Measurements from ENCODE around the gene DGLUCY.

DGLUCY gene

GRCh38 chr14:91238085-91238484 is 124.2 kb downstream of the DGLUCY start:
- Histone ChIP-seq H3K27ac (ENCODE audit: low read length, poor library complexity, severe bottlenecking) (no peak overlapping the region), H3K36me3 (ENCODE audit: control insufficient read depth in 1 of 2, insufficient read depth in 2 of 2, low read depth in 1 of 2, low read length in 2 of 2) (peaks cover 15 to 39% of the 10 kb centered on the region in 2 experiments), H2BK12ac (ENCODE audit: low read length in 2 of 2) (no peak overlapping the region), H3K4me3 (ENCODE audit: insufficient read depth in 1 of 2, low read depth in 1 of 2, low read length in 2 of 2) (no peak overlapping the region), H3K18ac (ENCODE audit: low read depth in 1 of 2, low read length in 2 of 2) (no peak overlapping the region), H3K4me1 (ENCODE audit: control insufficient read depth, insufficient read depth, low read depth, low read length) (peaks cover 7% of the 10 kb centered on the region), H3K23ac (ENCODE audit: low read length in 2 of 2) (no peak overlapping the region), H2AFZ (ENCODE audit: low read depth, low read length) (no peak overlapping the region), H4K91ac (ENCODE audit: low read length) (no peak overlapping the region), H3K9me3 (ENCODE audit: control insufficient read depth, low read length) (no peaks in the 10 kb centered on the region), H3K9ac (ENCODE audit: low read length) (no peak overlapping the region), H3K4me2 (ENCODE audit: low read length, poor library complexity, severe bottlenecking) (no peak overlapping the region), H2BK120ac (ENCODE audit: low read depth, low read length) (no peak overlapping the region), H2BK5ac (ENCODE audit: low read depth, low read length, poor library complexity, severe bottlenecking) (no peak overlapping the region), H2BK15ac (ENCODE audit: low read depth, poor library complexity, severe bottlenecking) (no peak overlapping the region), H3K14ac (ENCODE audit: low read length in 2 of 2) (no peak overlapping the region), H2AK5ac (ENCODE audit: low read length, severe bottlenecking) (no peak overlapping the region), H3K79me1 (replicated peaks; ENCODE audit: low read length, poor library complexity, severe bottlenecking) (peaks cover 5% of the 10 kb centered on the region), H3K27me3 (ENCODE audit: control insufficient read depth in 1 of 2, insufficient read depth in 1 of 2, low read length in 2 of 2) (no peaks in the 10 kb centered on the region), H3K4ac (ENCODE audit: low read depth in 1 of 2, low read length in 2 of 2) (no peak overlapping the region), H4K8ac (ENCODE audit: low read length) (no peak overlapping the region)
- DNase-seq, result no peak
- WGBS, result 98% methylated on average over 2 of the region's 4 CpGs

- H3K4me2 ChIP-seq (ENCODE audit: low read length, poor library complexity, severe bottlenecking), result no peak overlapping the region
- H3K18ac ChIP-seq (ENCODE audit: low read depth in 1 of 2, low read length in 2 of 2), result no peak overlapping the region
- H3K79me1 ChIP-seq (replicated peaks; ENCODE audit: low read length, poor library complexity, severe bottlenecking), result peaks cover 5% of the 10 kb centered on the region
- WGBS, result 96% methylated on average over 6 of the region's 8 CpGs
- H2BK12ac ChIP-seq (ENCODE audit: low read length in 2 of 2), result no peak overlapping the region
- H2BK5ac ChIP-seq (ENCODE audit: low read depth, low read length, poor library complexity, severe bottlenecking), result no peak overlapping the region
- H3K23ac ChIP-seq (ENCODE audit: low read length in 2 of 2), result no peak overlapping the region
- H3K27ac ChIP-seq (ENCODE audit: low read length, poor library complexity, severe bottlenecking), result no peak overlapping the region
- H2BK120ac ChIP-seq (ENCODE audit: low read depth, low read length), result no peak overlapping the region
- DNase-seq, result no peak
- no peak overlapping the region for H2BK15ac ChIP-seq (ENCODE audit: low read depth, poor library complexity, severe bottlenecking)
- no peak overlapping the region for H3K14ac ChIP-seq (ENCODE audit: low read length in 2 of 2)
- H2AFZ ChIP-seq (ENCODE audit: low read depth, low read length), result no peak overlapping the region
- no peaks in the 10 kb centered on the region for H3K27me3 ChIP-seq (ENCODE audit: control insufficient read depth in 1 of 2, insufficient read depth in 1 of 2, low read length in 2 of 2)
- H3K4ac ChIP-seq (ENCODE audit: low read depth in 1 of 2, low read length in 2 of 2), result no peak overlapping the region
- H3K9me3 ChIP-seq (ENCODE audit: control insufficient read depth, low read length), result no peaks in the 10 kb centered on the region
- no peak overlapping the region for H4K91ac ChIP-seq (ENCODE audit: low read length)
- peaks cover 10% of the 10 kb centered on the region for H3K4me1 ChIP-seq (ENCODE audit: control insufficient read depth, insufficient read depth, low read depth, low read length)
- no peak overlapping the region for H3K9ac ChIP-seq (ENCODE audit: low read length)
- no peak overlapping the region for H3K4me3 ChIP-seq (ENCODE audit: insufficient read depth in 1 of 2, low read depth in 1 of 2, low read length in 2 of 2)
- H2AK5ac ChIP-seq (ENCODE audit: low read length, severe bottlenecking), result no peak overlapping the region
- peaks cover 12 to 33% of the 10 kb centered on the region in 2 experiments for H3K36me3 ChIP-seq (ENCODE audit: control insufficient read depth in 1 of 2, insufficient read depth in 2 of 2, low read depth in 1 of 2, low read length in 2 of 2)
- H4K8ac ChIP-seq (ENCODE audit: low read length), result no peak overlapping the region
Observed at GRCh38 chr14:91238661-91239060, 124.8 kb downstream of the DGLUCY start.

- no peak overlapping the region for H2BK5ac ChIP-seq (ENCODE audit: low read depth, low read length, poor library complexity, severe bottlenecking)
- H3K14ac ChIP-seq (ENCODE audit: low read length in 2 of 2), result no peak overlapping the region
- H4K8ac ChIP-seq (ENCODE audit: low read length), result no peak overlapping the region
- H4K91ac ChIP-seq (ENCODE audit: low read length), result no peak overlapping the region
- no peak overlapping the region for H3K4me2 ChIP-seq (ENCODE audit: low read length, poor library complexity, severe bottlenecking)
- H3K4ac ChIP-seq (ENCODE audit: low read depth in 1 of 2, low read length in 2 of 2), result no peak overlapping the region
- no peaks in the 10 kb centered on the region for H3K9me3 ChIP-seq (ENCODE audit: control insufficient read depth, low read length)
- 86% methylated on average over 7 of the region's 7 CpGs for WGBS
- H2BK15ac ChIP-seq (ENCODE audit: low read depth, poor library complexity, severe bottlenecking), result no peak overlapping the region
- no peak overlapping the region for H2BK120ac ChIP-seq (ENCODE audit: low read depth, low read length)
- no peak overlapping the region for H3K23ac ChIP-seq (ENCODE audit: low read length in 2 of 2)
- H3K18ac ChIP-seq (ENCODE audit: low read depth in 1 of 2, low read length in 2 of 2), result no peak overlapping the region
- H3K9ac ChIP-seq (ENCODE audit: low read length), result no peak overlapping the region
- peak overlapping the region in 1 of 2 experiments; percentile 67 for H3K4me3 ChIP-seq (ENCODE audit: insufficient read depth in 1 of 2, low read depth in 1 of 2, low read length in 2 of 2)
- peak overlapping the region; percentile 39 for H2AK5ac ChIP-seq (ENCODE audit: low read length, severe bottlenecking)
- H3K79me1 ChIP-seq (replicated peaks; ENCODE audit: low read length, poor library complexity, severe bottlenecking), result peaks cover 5% of the 10 kb centered on the region
- H2BK12ac ChIP-seq (ENCODE audit: low read length in 2 of 2), result no peak overlapping the region
- H3K4me1 ChIP-seq (ENCODE audit: control insufficient read depth, insufficient read depth, low read depth, low read length), result peaks cover 31% of the 10 kb centered on the region
- H3K36me3 ChIP-seq (ENCODE audit: control insufficient read depth in 1 of 2, insufficient read depth in 2 of 2, low read depth in 1 of 2, low read length in 2 of 2), result peaks cover 0 to 11% of the 10 kb centered on the region in 2 experiments
- H3K27ac ChIP-seq (ENCODE audit: low read length, poor library complexity, severe bottlenecking), result no peak overlapping the region
- no peaks in the 10 kb centered on the region for H3K27me3 ChIP-seq (ENCODE audit: control insufficient read depth in 1 of 2, insufficient read depth in 1 of 2, low read length in 2 of 2)
- DNase-seq, result no peak
- H2AFZ ChIP-seq (ENCODE audit: low read depth, low read length), result no peak overlapping the region
Observed at GRCh38 chr14:91241863-91242262, 128.0 kb downstream of the DGLUCY start.

- Histone ChIP-seq H2BK120ac (ENCODE audit: low read depth, low read length) (no peak overlapping the region), H3K79me1 (replicated peaks; ENCODE audit: low read length, poor library complexity, severe bottlenecking) (peaks cover 5% of the 10 kb centered on the region), H3K4me3 (ENCODE audit: insufficient read depth in 1 of 2, low read depth in 1 of 2, low read length in 2 of 2) (peak overlapping the region in 1 of 2 experiments; percentile 84), H3K36me3 (ENCODE audit: control insufficient read depth in 1 of 2, insufficient read depth in 2 of 2, low read depth in 1 of 2, low read length in 2 of 2) (peaks cover 0 to 11% of the 10 kb centered on the region in 2 experiments), H3K9ac (ENCODE audit: low read length) (peak overlapping the region; percentile 90), H4K8ac (ENCODE audit: low read length) (no peak overlapping the region), H3K4me1 (ENCODE audit: control insufficient read depth, insufficient read depth, low read depth, low read length) (peaks cover 26% of the 10 kb centered on the region), H3K18ac (ENCODE audit: low read depth in 1 of 2, low read length in 2 of 2) (no peak overlapping the region), H3K4me2 (ENCODE audit: low read length, poor library complexity, severe bottlenecking) (no peak overlapping the region), H2AFZ (ENCODE audit: low read depth, low read length) (no peak overlapping the region), H3K9me3 (ENCODE audit: control insufficient read depth, low read length) (no peaks in the 10 kb centered on the region), H3K23ac (ENCODE audit: low read length in 2 of 2) (no peak overlapping the region), H2BK12ac (ENCODE audit: low read length in 2 of 2) (no peak overlapping the region), H2BK15ac (ENCODE audit: low read depth, poor library complexity, severe bottlenecking) (no peak overlapping the region), H3K27ac (ENCODE audit: low read length, poor library complexity, severe bottlenecking) (no peak overlapping the region), H3K14ac (ENCODE audit: low read length in 2 of 2) (no peak overlapping the region), H4K91ac (ENCODE audit: low read length) (no peak overlapping the region), H3K27me3 (ENCODE audit: control insufficient read depth in 1 of 2, insufficient read depth in 1 of 2, low read length in 2 of 2) (no peaks in the 10 kb centered on the region), H2AK5ac (ENCODE audit: low read length, severe bottlenecking) (peak overlapping the region; percentile 35), H3K4ac (ENCODE audit: low read depth in 1 of 2, low read length in 2 of 2) (no peak overlapping the region), H2BK5ac (ENCODE audit: low read depth, low read length, poor library complexity, severe bottlenecking) (no peak overlapping the region)
- no peak for DNase-seq
- 98% methylated on average over 4 of the region's 4 CpGs for WGBS
Observed at GRCh38 chr14:91242635-91243034, 128.8 kb downstream of the DGLUCY start.

Measured in mesenchymal stem cell (in vitro differentiated cells and primary cell).